ENCODE results near the gene PITX1.

PITX1 gene

GRCh38 chr5:134979416-134979815 is 54.6 kb downstream of the PITX1 start:
- peaks cover 34% of the 10 kb centered on the region; the same call in 1 of the 2 replicates for H3K9me3 ChIP-seq (ENCODE audit: insufficient read depth, low read length)

More at GRCh38 chr5:134979416-134979815, 54.6 kb downstream of the PITX1 start:
- Histone ChIP-seq H3K27ac (ENCODE audit: low read depth, low read length) (no peak overlapping the region), H4K20me1 (ENCODE audit: low read depth, low read length) (no peaks in the 10 kb centered on the region), H3K9ac (ENCODE audit: low read length) (no peak overlapping the region), H3K79me2 (ENCODE audit: insufficient read depth, low read length) (no peaks in the 10 kb centered on the region), H3K36me3 (ENCODE audit: low read length) (no peaks in the 10 kb centered on the region), H3F3A (ENCODE audit: insufficient read depth) (no peaks in the 10 kb centered on the region), H2AFZ (ENCODE audit: low read depth, low read length, severe bottlenecking) (no peak overlapping the region), H3K4me2 (ENCODE audit: low read depth, low read length, poor library complexity, severe bottlenecking) (no peak overlapping the region), H3K4me3 (ENCODE audit: insufficient read depth, low read length, poor library complexity, severe bottlenecking) (no peak overlapping the region), H3K27me3 (ENCODE audit: low read length) (no peaks in the 10 kb centered on the region), H3K9me2 (replicated peaks; ENCODE audit: insufficient read depth, low read length) (no peaks in the 10 kb centered on the region)
- TF ChIP-seq EZH2phosphoT487 (conservative IDR thresholded peaks at IDR 0.05; ENCODE audit: low read length) = no peak
